Skin of body (tissue), 2 donors: ENCODE data around the gene SH3D19. TPM values are rescaled to one million over a fixed set of nuclear protein-coding genes. Genes with fewer than 3 reads are reported as not detected.
"Not testable (repeated sequence)": the region's sequence is repeated elsewhere in the genome, so short reads cannot be mapped to it uniquely, and the experiment has no call there.

ENCODE experiments used
- DNase-seq: peaks from one replicate; lab custom pipeline; 2025; lab: John Stamatoyannopoulos, UW
- total RNA-seq: library from RNA; depleted of rRNA; stranded (reverse); fragments of >200 nt; gene quantifications from one replicate; pipeline ENCODE4 v1.2.3, GENCODE V29; 2014

SH3D19 gene
- total RNA-seq, 1 donor from 2014 or later: 47.8 TPM

GRCh38 chr4:151236036-151236435 is 89.4 kb downstream of the SH3D19 start:
- no peak for DNase-seq

- not testable (repeated sequence) for DNase-seq
These were observed 90.0 kb downstream of the SH3D19 start for GRCh38 chr4:151235373-151235772.

- DNase-seq: no peak
These were observed 91.8 kb downstream of the SH3D19 start for GRCh38 chr4:151233600-151233999.

GRCh38 chr4:151231915-151232595 is 93.3 kb downstream of the SH3D19 start:
- no peak for DNase-seq

- DNase-seq: peak; percentile 82
These were observed 97.0 kb downstream of the SH3D19 start for GRCh38 chr4:151228189-151229119.

- peak; percentile 93 for DNase-seq
These were observed 97.7 kb downstream of the SH3D19 start for GRCh38 chr4:151227731-151228130.

- DNase-seq: peak; percentile 85
These were observed 98.2 kb downstream of the SH3D19 start for GRCh38 chr4:151227172-151227571.

- DNase-seq: peak; percentile 98
These were observed 99.1 kb downstream of the SH3D19 start for GRCh38 chr4:151226004-151226932.

GRCh38 chr4:151223465-151223864 is 101.9 kb downstream of the SH3D19 start:
- no peak for DNase-seq

- no peak for DNase-seq
These were observed 105.5 kb downstream of the SH3D19 start for GRCh38 chr4:151219948-151220347.

- no peak for DNase-seq
These were observed 106.3 kb downstream of the SH3D19 start for GRCh38 chr4:151219091-151219490.

- no peak for DNase-seq
These were observed 107.1 kb downstream of the SH3D19 start for GRCh38 chr4:151218343-151218742.

- DNase-seq: no peak
These were observed 108.1 kb downstream of the SH3D19 start for GRCh38 chr4:151217326-151217725.

GRCh38 chr4:151215295-151215694 is 110.1 kb downstream of the SH3D19 start:
- DNase-seq: no peak

- DNase-seq: no peak
These were observed 117.5 kb downstream of the SH3D19 start for GRCh38 chr4:151207868-151208267.

GRCh38 chr4:151207186-151207585 is 118.2 kb downstream of the SH3D19 start:
- DNase-seq: no peak

- no peak for DNase-seq
These were observed 119.0 kb downstream of the SH3D19 start for GRCh38 chr4:151206241-151207005.

- no peak for DNase-seq
These were observed 119.7 kb downstream of the SH3D19 start for GRCh38 chr4:151205722-151206121.

GRCh38 chr4:151204925-151205524 is 120.4 kb downstream of the SH3D19 start:
- DNase-seq: no peak

GRCh38 chr4:151202851-151203455 is 122.5 kb downstream of the SH3D19 start:
- DNase-seq: no peak
